Endothelial cell (in vitro differentiated cells): Measurements from ENCODE around the gene WNT7B. TPM values are rescaled to one million over a fixed set of nuclear protein-coding genes. Genes with fewer than 3 reads are reported as not detected.

Experiments used
- DNase-seq: peaks from one replicate; pipeline ENCODE4 v3.0.0; 2021; ENCODE audit warnings: low spot score
- H3K27ac Mint-ChIP-seq: one replicate; pipeline ENCODE4 v1.8.0; 2021; ENCODE audit warnings: mixed read lengths, inconsistent platforms; ENCODE audit not compliant: unreplicated experiment
- H3K27me3 Mint-ChIP-seq: one replicate; pipeline ENCODE4 v1.8.0; 2021; ENCODE audit warnings: mild to moderate bottlenecking, moderate library complexity, mixed read lengths, inconsistent platforms; ENCODE audit not compliant: unreplicated experiment
- H3K36me3 Mint-ChIP-seq: one replicate; pipeline ENCODE4 v1.8.0; 2021; ENCODE audit warnings: mild to moderate bottlenecking, low read depth, mixed read lengths, inconsistent platforms; ENCODE audit not compliant: unreplicated experiment
- H3K4me1 Mint-ChIP-seq: one replicate; pipeline ENCODE4 v1.8.0; 2021; ENCODE audit warnings: mild to moderate bottlenecking, mixed read lengths, inconsistent platforms; ENCODE audit not compliant: unreplicated experiment
- H3K4me3 Mint-ChIP-seq: one replicate; pipeline ENCODE4 v1.8.0; 2021; ENCODE audit warnings: mild to moderate bottlenecking, mixed read lengths, inconsistent platforms; ENCODE audit not compliant: unreplicated experiment
- H3K9me3 Mint-ChIP-seq: one replicate; pipeline ENCODE4 v1.8.0; 2021; ENCODE audit warnings: mixed read lengths, inconsistent platforms; ENCODE audit not compliant: unreplicated experiment
- CTCF ChIP-seq: fragments of 200-600 bp; sonication (generic); IDR thresholded peaks from one replicate; pipeline ENCODE4 v1.5.0; 2021; ENCODE audit warnings: antibody characterized with exemption; ENCODE audit not compliant: unreplicated experiment
- total RNA-seq: library from RNA; stranded (reverse); fragmentation: NEBNext Ultra II Directional; extraction: Animal tissue kit (Norgen Biotek cat#: 25700); gene quantifications from one replicate; pipeline ENCODE4 v1.2.1, GENCODE V29; 2021; ENCODE audit not compliant: unreplicated experiment

WNT7B gene
- total RNA-seq, 1 donor from 2014 or later = not detected

- TF ChIP-seq CTCF = no peak
- no peak overlapping the region for H3K4me3 Mint-ChIP-seq
- no peak overlapping the region for H3K27ac Mint-ChIP-seq
- no peaks in the 10 kb centered on the region for H3K9me3 Mint-ChIP-seq
- DNase-seq = no peak
- H3K4me1 Mint-ChIP-seq = no peaks in the 10 kb centered on the region
- peaks cover 1% of the 10 kb centered on the region for H3K27me3 Mint-ChIP-seq
- no peaks in the 10 kb centered on the region for H3K36me3 Mint-ChIP-seq
Observed at GRCh38 chr22:45961679-45962433, 15.1 kb downstream of the WNT7B start.

GRCh38 chr22:45960477-45961386, 16.2 kb downstream of the WNT7B start:
- no peaks in the 10 kb centered on the region for H3K27me3 Mint-ChIP-seq
- no peak overlapping the region for H3K27ac Mint-ChIP-seq
- no peak for TF ChIP-seq CTCF
- H3K36me3 Mint-ChIP-seq = no peaks in the 10 kb centered on the region
- no peak overlapping the region for H3K4me3 Mint-ChIP-seq
- no peaks in the 10 kb centered on the region for H3K4me1 Mint-ChIP-seq
- H3K9me3 Mint-ChIP-seq = no peaks in the 10 kb centered on the region
- DNase-seq = no peak

DNA sequence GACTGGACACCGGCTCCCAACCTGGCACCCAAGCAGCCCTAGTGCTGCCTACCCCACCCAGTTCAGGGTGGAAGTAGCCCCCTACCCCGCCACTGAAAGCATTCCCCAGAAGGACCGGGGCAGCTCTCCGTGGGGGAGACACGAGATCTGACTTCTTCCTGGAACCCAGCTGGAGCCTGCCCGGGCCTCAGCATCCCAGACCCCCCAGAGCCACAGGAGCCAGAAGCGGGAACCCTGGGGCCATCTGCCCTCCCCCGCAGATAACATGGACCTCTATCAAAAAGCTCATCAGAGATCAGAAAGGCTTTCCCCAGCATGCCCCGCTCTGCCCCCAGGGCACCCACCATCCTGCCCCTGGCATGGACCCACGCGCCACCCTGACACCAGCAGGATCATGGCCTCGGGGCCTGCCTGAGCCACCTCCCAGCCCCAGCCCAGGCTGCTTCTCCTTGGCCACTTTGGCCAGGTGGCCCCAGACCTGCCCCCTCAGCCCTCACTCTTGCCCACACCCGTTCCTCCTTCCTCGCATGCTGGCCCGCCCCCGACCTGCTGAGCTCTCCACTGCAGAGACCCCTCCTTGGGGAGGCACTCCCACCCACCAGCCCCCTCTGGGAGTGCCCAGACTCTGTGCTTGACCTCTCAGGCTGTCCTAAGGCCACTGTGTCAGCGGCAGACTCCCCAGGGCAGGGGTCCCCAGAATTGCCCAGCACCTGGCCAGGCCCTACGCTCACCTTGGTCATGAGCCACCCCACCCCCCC, 17.1 kb downstream of the WNT7B start:
- Mint-ChIP-seq H3K27ac (no peak overlapping the region), H3K27me3 (no peaks in the 10 kb centered on the region), H3K4me1 (no peaks in the 10 kb centered on the region), H3K4me3 (no peak overlapping the region), H3K9me3 (no peaks in the 10 kb centered on the region), H3K36me3 (no peaks in the 10 kb centered on the region)
- TF ChIP-seq CTCF = no peak
- no peak for DNase-seq

GRCh38 chr22:45958971-45959370, 18.0 kb downstream of the WNT7B start:
- H3K9me3 Mint-ChIP-seq = no peaks in the 10 kb centered on the region

More at GRCh38 chr22:45958971-45959370, 18.0 kb downstream of the WNT7B start:
- Mint-ChIP-seq H3K4me3 (no peak overlapping the region), H3K4me1 (no peaks in the 10 kb centered on the region), H3K27ac (no peak overlapping the region), H3K27me3 (peaks cover 3% of the 10 kb centered on the region), H3K36me3 (no peaks in the 10 kb centered on the region)
- DNase-seq = no peak
- TF ChIP-seq CTCF = no peak
